Parathyroid adenoma (tissue), 2 donors: Measurements from ENCODE around the gene MR1.

Experiments
- H2AFZ ChIP-seq: fragments of 300-600 bp; sonication (generic); one replicate; pipeline ENCODE4 v1.7.0; 2017; ENCODE audit warnings: antibody characterized with exemption, mild to moderate bottlenecking
- H3K27ac ChIP-seq: fragments of 300-600 bp; sonication (generic); one replicate; pipeline ENCODE4 v1.7.0; 2017
- H3K27me3 ChIP-seq: fragments of 300-600 bp; sonication (generic); one replicate; pipeline ENCODE4 v1.7.0; 2017; ENCODE audit warnings: low read length; ENCODE audit not compliant: control insufficient read depth, insufficient read depth
- H3K36me3 ChIP-seq: fragments of 300-600 bp; sonication (generic); one replicate; pipeline ENCODE4 v1.7.0; 2017; ENCODE audit warnings: low read length; ENCODE audit not compliant: control insufficient read depth, insufficient read depth
- H3K4me1 ChIP-seq: fragments of 300-600 bp; sonication (generic); one replicate; pipeline ENCODE4 v1.7.0; 2017; ENCODE audit warnings: control low read depth
- H3K4me2 ChIP-seq: fragments of 300-600 bp; sonication (generic); one replicate; pipeline ENCODE4 v1.7.0; 2017; ENCODE audit warnings: low read length
- H3K4me3 ChIP-seq: fragments of 300-600 bp; sonication (generic); one replicate; pipeline ENCODE4 v1.7.0; 2017; ENCODE audit warnings: low read depth, low read length
- H3K79me2 ChIP-seq: fragments of 300-600 bp; sonication (generic); one replicate; pipeline ENCODE4 v1.7.0; 2017; ENCODE audit warnings: control low read depth
- H3K9ac ChIP-seq: fragments of 300-600 bp; sonication (generic); one replicate; pipeline ENCODE4 v1.7.0; 2017; ENCODE audit warnings: mild to moderate bottlenecking
- H3K9me3 ChIP-seq: fragments of 300-600 bp; sonication (generic); one replicate; pipeline ENCODE4 v1.7.0; 2017; ENCODE audit warnings: low read length; ENCODE audit not compliant: control insufficient read depth
- TF ChIP-seq, protein P1 (sequence below): fragments of 300-600 bp; sonication (generic); IDR thresholded peaks from one replicate; pipeline ENCODE4 v1.7.0; 2017; ENCODE audit warnings: antibody characterized with exemption, mild to moderate bottlenecking
- donor health status: primary hyperparathyroidism.

MR1 gene

GRCh38 chr1:181079382-181079781, 45.6 kb downstream of the MR1 start:
- no peak overlapping the region for H2AFZ ChIP-seq
- TF ChIP-seq, protein P1, sequence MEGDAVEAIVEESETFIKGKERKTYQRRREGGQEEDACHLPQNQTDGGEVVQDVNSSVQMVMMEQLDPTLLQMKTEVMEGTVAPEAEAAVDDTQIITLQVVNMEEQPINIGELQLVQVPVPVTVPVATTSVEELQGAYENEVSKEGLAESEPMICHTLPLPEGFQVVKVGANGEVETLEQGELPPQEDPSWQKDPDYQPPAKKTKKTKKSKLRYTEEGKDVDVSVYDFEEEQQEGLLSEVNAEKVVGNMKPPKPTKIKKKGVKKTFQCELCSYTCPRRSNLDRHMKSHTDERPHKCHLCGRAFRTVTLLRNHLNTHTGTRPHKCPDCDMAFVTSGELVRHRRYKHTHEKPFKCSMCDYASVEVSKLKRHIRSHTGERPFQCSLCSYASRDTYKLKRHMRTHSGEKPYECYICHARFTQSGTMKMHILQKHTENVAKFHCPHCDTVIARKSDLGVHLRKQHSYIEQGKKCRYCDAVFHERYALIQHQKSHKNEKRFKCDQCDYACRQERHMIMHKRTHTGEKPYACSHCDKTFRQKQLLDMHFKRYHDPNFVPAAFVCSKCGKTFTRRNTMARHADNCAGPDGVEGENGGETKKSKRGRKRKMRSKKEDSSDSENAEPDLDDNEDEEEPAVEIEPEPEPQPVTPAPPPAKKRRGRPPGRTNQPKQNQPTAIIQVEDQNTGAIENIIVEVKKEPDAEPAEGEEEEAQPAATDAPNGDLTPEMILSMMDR: no peak
- no peak overlapping the region for H3K9ac ChIP-seq
- no peaks in the 10 kb centered on the region for H3K9me3 ChIP-seq
- H3K4me2 ChIP-seq: no peak overlapping the region
- no peak overlapping the region for H3K27ac ChIP-seq
- no peaks in the 10 kb centered on the region for H3K79me2 ChIP-seq
- no peaks in the 10 kb centered on the region for H3K36me3 ChIP-seq
- no peak overlapping the region for H3K4me3 ChIP-seq
- H3K27me3 ChIP-seq: no peaks in the 10 kb centered on the region
- no peaks in the 10 kb centered on the region for H3K4me1 ChIP-seq

GRCh38 chr1:181079920-181080319, 46.1 kb downstream of the MR1 start:
- no peak overlapping the region for H3K4me2 ChIP-seq
- H2AFZ ChIP-seq: no peak overlapping the region
- TF ChIP-seq, protein P1: no peak
- H3K9ac ChIP-seq: no peak overlapping the region
- no peaks in the 10 kb centered on the region for H3K79me2 ChIP-seq
- no peaks in the 10 kb centered on the region for H3K36me3 ChIP-seq
- no peaks in the 10 kb centered on the region for H3K4me1 ChIP-seq
- H3K27me3 ChIP-seq: no peaks in the 10 kb centered on the region
- no peaks in the 10 kb centered on the region for H3K9me3 ChIP-seq
- H3K4me3 ChIP-seq: no peak overlapping the region
- H3K27ac ChIP-seq: no peak overlapping the region

DNA sequence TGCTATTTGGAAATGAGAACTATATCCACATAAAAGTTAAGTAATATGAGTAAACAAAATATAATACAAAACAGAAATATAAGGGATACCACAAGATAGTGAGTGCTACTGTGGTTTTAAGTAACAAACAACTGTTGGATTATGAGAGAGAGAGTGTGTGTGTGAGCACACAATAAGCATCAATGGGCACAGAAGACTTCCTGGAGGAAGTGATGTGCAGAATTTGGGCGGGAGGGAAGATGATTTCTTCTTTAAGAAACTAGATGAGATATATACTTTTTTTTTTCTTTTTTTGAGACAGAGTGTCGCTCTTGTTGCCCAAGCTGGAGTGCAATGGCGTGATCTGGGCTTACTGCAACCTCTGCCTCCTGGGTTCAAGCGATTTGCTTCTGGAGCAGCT, 46.8 kb downstream of the MR1 start:
- no peaks in the 10 kb centered on the region for H3K79me2 ChIP-seq
- TF ChIP-seq, protein P1: no peak
- H3K4me1 ChIP-seq: no peaks in the 10 kb centered on the region
- H3K4me3 ChIP-seq: no peak overlapping the region
- no peak overlapping the region for H2AFZ ChIP-seq
- no peaks in the 10 kb centered on the region for H3K27me3 ChIP-seq
- H3K4me2 ChIP-seq: no peak overlapping the region
- no peaks in the 10 kb centered on the region for H3K9me3 ChIP-seq
- no peak overlapping the region for H3K9ac ChIP-seq
- H3K27ac ChIP-seq: no peak overlapping the region
- H3K36me3 ChIP-seq: no peaks in the 10 kb centered on the region

DNA sequence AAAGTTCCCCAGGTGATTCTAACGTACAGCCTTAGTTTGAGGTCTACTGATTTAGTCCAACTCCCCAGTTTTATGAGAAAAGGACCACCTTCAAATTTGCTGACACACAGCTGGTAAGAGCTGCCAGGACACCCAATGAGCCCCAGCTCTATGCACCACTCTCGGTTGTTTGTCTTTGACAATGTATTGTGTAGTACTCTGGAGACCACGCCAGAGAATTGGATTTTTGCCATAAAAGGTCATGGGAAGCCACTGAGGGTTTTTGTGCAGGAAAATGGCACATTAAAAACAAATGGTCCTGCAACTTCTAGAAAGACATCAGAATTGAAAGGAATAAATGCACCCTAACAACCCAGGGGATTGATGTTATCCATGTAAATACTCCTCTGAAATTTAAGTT, 47.6 kb downstream of the MR1 start:
- no peak overlapping the region for H3K4me3 ChIP-seq
- TF ChIP-seq, protein P1: no peak
- H3K27me3 ChIP-seq: no peaks in the 10 kb centered on the region
- no peak overlapping the region for H3K27ac ChIP-seq
- H3K9me3 ChIP-seq: no peaks in the 10 kb centered on the region
- H3K4me2 ChIP-seq: no peak overlapping the region
- H3K36me3 ChIP-seq: no peaks in the 10 kb centered on the region
- H2AFZ ChIP-seq: no peak overlapping the region
- H3K9ac ChIP-seq: no peak overlapping the region
- no peaks in the 10 kb centered on the region for H3K79me2 ChIP-seq
- no peaks in the 10 kb centered on the region for H3K4me1 ChIP-seq

- H3K9me3 ChIP-seq: no peaks in the 10 kb centered on the region
- H3K79me2 ChIP-seq: no peaks in the 10 kb centered on the region
- TF ChIP-seq, protein P1: peak; percentile 37
- H3K4me2 ChIP-seq: no peak overlapping the region
- H3K9ac ChIP-seq: no peak overlapping the region
- no peaks in the 10 kb centered on the region for H3K27me3 ChIP-seq
- H3K4me1 ChIP-seq: no peaks in the 10 kb centered on the region
- H3K4me3 ChIP-seq: no peak overlapping the region
- no peaks in the 10 kb centered on the region for H3K36me3 ChIP-seq
- H2AFZ ChIP-seq: no peak overlapping the region
- H3K27ac ChIP-seq: no peak overlapping the region
These were observed 50.2 kb downstream of the MR1 start for GRCh38 chr1:181083842-181084605.
